K562 (cell line): ENCODE results near the gene OPRD1.

Experiments
- EZH2 ChIP-seq: IDR thresholded peaks from 2 replicates; pipeline ENCODE4 v1.6.1; 2012; ENCODE audit warnings: low read depth, mild to moderate bottlenecking, inconsistent platforms, low read length, borderline replicate concordance
- HDGF ChIP-seq: fragments of 450-650 bp; IDR thresholded peaks from 2 replicates; pipeline ENCODE4 v1.6.1; 2016
- HNRNPL ChIP-seq: fragments of 200-400 bp; formaldehyde crosslinking; IDR thresholded peaks from 2 replicates; pipeline ENCODE4 v1.6.1; 2017; ENCODE audit warnings: low read depth, mild to moderate bottlenecking, low read length
- TF ChIP-seq, protein P1 (sequence below): IDR thresholded peaks from 3 replicates; pipeline ENCODE4 v1.6.1; 2011; ENCODE audit warnings: borderline replicate concordance, mild to moderate bottlenecking; ENCODE audit not compliant: insufficient read length, insufficient read depth
- TF ChIP-seq, protein P2 (sequence below), 3 experiments: IDR thresholded peaks in 2 of 3; conservative IDR thresholded peaks in 1 of 3; 2 replicates each; pipeline ENCODE4 v1.5.1; 2011 to 2012; ENCODE audit warnings: low read length in 3 of 3, mild to moderate bottlenecking in 3 of 3, control low read depth in 2 of 3, improper control_type of control experiment in 1 of 3, inconsistent platforms in 1 of 3, low read depth in 1 of 3, mixed read lengths in 1 of 3, moderate library complexity in 1 of 3; ENCODE audit not compliant: insufficient read depth in 2 of 3

DNA sequence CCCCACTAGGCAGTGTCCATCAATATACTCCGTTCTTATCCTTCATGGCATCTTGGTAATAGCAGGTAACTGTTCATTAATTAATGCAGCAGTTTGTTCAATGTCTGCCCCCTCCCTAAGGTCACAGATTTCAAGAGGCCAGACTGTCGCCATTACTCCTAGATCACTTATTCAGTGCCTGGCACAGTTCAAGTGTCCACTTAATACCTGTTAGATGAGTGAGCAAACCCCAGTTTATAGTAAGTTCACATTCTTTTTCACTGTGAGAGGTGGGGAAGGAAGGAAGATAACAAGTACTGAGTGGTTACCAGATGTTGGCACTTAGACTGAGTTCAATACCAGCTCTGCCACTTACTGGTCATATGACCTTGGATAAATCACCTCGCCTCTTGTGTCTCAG, 36.4 kb downstream of the OPRD1 start:
- TF ChIP-seq, protein P1, sequence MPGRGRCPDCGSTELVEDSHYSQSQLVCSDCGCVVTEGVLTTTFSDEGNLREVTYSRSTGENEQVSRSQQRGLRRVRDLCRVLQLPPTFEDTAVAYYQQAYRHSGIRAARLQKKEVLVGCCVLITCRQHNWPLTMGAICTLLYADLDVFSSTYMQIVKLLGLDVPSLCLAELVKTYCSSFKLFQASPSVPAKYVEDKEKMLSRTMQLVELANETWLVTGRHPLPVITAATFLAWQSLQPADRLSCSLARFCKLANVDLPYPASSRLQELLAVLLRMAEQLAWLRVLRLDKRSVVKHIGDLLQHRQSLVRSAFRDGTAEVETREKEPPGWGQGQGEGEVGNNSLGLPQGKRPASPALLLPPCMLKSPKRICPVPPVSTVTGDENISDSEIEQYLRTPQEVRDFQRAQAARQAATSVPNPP, result no peak
- TF ChIP-seq, protein P2, sequence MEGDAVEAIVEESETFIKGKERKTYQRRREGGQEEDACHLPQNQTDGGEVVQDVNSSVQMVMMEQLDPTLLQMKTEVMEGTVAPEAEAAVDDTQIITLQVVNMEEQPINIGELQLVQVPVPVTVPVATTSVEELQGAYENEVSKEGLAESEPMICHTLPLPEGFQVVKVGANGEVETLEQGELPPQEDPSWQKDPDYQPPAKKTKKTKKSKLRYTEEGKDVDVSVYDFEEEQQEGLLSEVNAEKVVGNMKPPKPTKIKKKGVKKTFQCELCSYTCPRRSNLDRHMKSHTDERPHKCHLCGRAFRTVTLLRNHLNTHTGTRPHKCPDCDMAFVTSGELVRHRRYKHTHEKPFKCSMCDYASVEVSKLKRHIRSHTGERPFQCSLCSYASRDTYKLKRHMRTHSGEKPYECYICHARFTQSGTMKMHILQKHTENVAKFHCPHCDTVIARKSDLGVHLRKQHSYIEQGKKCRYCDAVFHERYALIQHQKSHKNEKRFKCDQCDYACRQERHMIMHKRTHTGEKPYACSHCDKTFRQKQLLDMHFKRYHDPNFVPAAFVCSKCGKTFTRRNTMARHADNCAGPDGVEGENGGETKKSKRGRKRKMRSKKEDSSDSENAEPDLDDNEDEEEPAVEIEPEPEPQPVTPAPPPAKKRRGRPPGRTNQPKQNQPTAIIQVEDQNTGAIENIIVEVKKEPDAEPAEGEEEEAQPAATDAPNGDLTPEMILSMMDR (IDR thresholded peaks at IDR 0.05 in 2 of 3, conservative IDR thresholded peaks at IDR 0.05 in 1 of 3; ENCODE audit: insufficient read depth in 2 of 3, low read depth in 1 of 3, low read length in 3 of 3), result no peak
- TF ChIP-seq HNRNPL (no peak), HDGF (no peak), EZH2 (no peak)
